ENCODE measurements around the gene CRY1. TPM values are rescaled to one million over a fixed set of nuclear protein-coding genes. Genes with fewer than 3 reads are reported as not detected.
"Not testable (repeated sequence)": the region's sequence is repeated elsewhere in the genome, so short reads cannot be mapped to it uniquely, and the experiment has no call there.

Gene CRY1
- total and polyA plus RNA-seq, 8 donors, result 19.4 to 33.7 (median 27.4) TPM

- intact Hi-C loops (cut with DNase I), result no loop called here
- no peak for TF ChIP-seq CTCF (IDR thresholded peaks at IDR 0.05)
- Histone ChIP-seq H3K27me3 (no peaks in the 10 kb centered on the region), H3K4me3 (no peak overlapping the region), H3K4me1 (peaks cover 0 to 3% of the 10 kb centered on the region in 2 donors), H3K27ac (no peak overlapping the region), H3K9me3 (peaks cover 0 to 6% of the 10 kb centered on the region in 2 donors), H3K36me3 (no peaks in the 10 kb centered on the region)
- DNase-seq (no peak), ATAC-seq (no peak)
Measured at GRCh38 chr12:107080299-107080698, 13.1 kb downstream of the CRY1 start.

GRCh38 chr12:107079172-107080011 lies 14.0 kb downstream of the CRY1 start:
- peaks cover 0 to 3% of the 10 kb centered on the region in 2 donors for H3K4me1 ChIP-seq
- intact Hi-C loops (cut with DNase I), result no loop called here
- peaks cover 0 to 6% of the 10 kb centered on the region in 2 donors for H3K9me3 ChIP-seq
- ATAC-seq (peak; percentile 71), DNase-seq (no peak)
- H3K27ac ChIP-seq, result no peak overlapping the region
- no peak overlapping the region for H3K4me3 ChIP-seq
- no peaks in the 10 kb centered on the region for H3K27me3 ChIP-seq
- no peaks in the 10 kb centered on the region for H3K36me3 ChIP-seq
- TF ChIP-seq CTCF (IDR thresholded peaks at IDR 0.05), result peak; percentile 13 to 36

GRCh38 chr12:107073266-107073665 lies 20.1 kb downstream of the CRY1 start:
- ATAC-seq; H3K4me1 ChIP-seq; DNase-seq; H3K4me3 ChIP-seq; H3K27ac ChIP-seq; H3K9me3 ChIP-seq; H3K36me3 ChIP-seq; H3K27me3 ChIP-seq; intact Hi-C loops (cut with DNase I): not testable (repeated sequence)

GRCh38 chr12:107066691-107067090 lies 26.7 kb downstream of the CRY1 start:
- no peak for DNase-seq
- Histone ChIP-seq H3K36me3 (peaks cover 0 to 4% of the 10 kb centered on the region in 2 donors), H3K4me1 (no peaks in the 10 kb centered on the region), H3K27ac (no peak overlapping the region), H3K9me3 (peaks cover 0 to 5% of the 10 kb centered on the region in 2 donors), H3K27me3 (no peaks in the 10 kb centered on the region), H3K4me3 (no peak overlapping the region)
- no peak for TF ChIP-seq CTCF (IDR thresholded peaks at IDR 0.05)
- intact Hi-C loops (cut with DNase I), result no loop called here
- no peak for ATAC-seq

GRCh38 chr12:107064687-107065086 lies 28.7 kb downstream of the CRY1 start:
- Histone ChIP-seq H3K27ac (no peak overlapping the region), H3K27me3 (no peaks in the 10 kb centered on the region), H3K4me3 (no peak overlapping the region), H3K9me3 (peaks cover 0 to 5% of the 10 kb centered on the region in 2 donors), H3K4me1 (no peaks in the 10 kb centered on the region), H3K36me3 (peaks cover 0 to 4% of the 10 kb centered on the region in 2 donors)
- intact Hi-C loops (cut with DNase I), result no loop called here
- DNase-seq (no peak), ATAC-seq (no peak)
- TF ChIP-seq CTCF (IDR thresholded peaks at IDR 0.05), result no peak

Data from left lung (tissue), 10 donors.